ENCODE measurements around the gene RHOBTB3. TPM values are rescaled to one million over a fixed set of nuclear protein-coding genes. Genes with fewer than 3 reads are reported as not detected.

The RHOBTB3 gene
- total RNA-seq, 1 donor from 2014 or later: 75.2 TPM

- no peak for TF ChIP-seq CTCF (IDR thresholded peaks at IDR 0.05)
- no peak overlapping the region for H3K27ac Mint-ChIP-seq (ENCODE audit: unreplicated experiment)
- peaks cover 28% of the 10 kb centered on the region for H3K36me3 Mint-ChIP-seq (ENCODE audit: low read depth)
Measured at GRCh38 chr5:95788493-95788892, 57.4 kb downstream of the RHOBTB3 start.

GRCh38 chr5:95791751-95792150 lies 60.6 kb downstream of the RHOBTB3 start:
- Mint-ChIP-seq H3K36me3 (ENCODE audit: low read depth) (peaks cover 19% of the 10 kb centered on the region), H3K27ac (ENCODE audit: unreplicated experiment) (no peak overlapping the region), H3K9me3 (ENCODE audit: low read depth) (no peaks in the 10 kb centered on the region), H3K27me3 (ENCODE audit: low read depth) (no peaks in the 10 kb centered on the region), H3K4me3 (ENCODE audit: unreplicated experiment) (no peak overlapping the region), H3K4me1 (ENCODE audit: low read depth) (peaks cover 3% of the 10 kb centered on the region)
- no peak for DNase-seq (ENCODE audit: low spot score)
- TF ChIP-seq CTCF (IDR thresholded peaks at IDR 0.05): no peak

More at GRCh38 chr5:95788493-95788892, 57.4 kb downstream of the RHOBTB3 start:
- no peak for DNase-seq (ENCODE audit: low spot score)
- Mint-ChIP-seq H3K4me1 (ENCODE audit: low read depth) (peaks cover 15% of the 10 kb centered on the region), H3K27me3 (ENCODE audit: low read depth) (no peaks in the 10 kb centered on the region), H3K9me3 (ENCODE audit: low read depth) (no peaks in the 10 kb centered on the region), H3K4me3 (ENCODE audit: unreplicated experiment) (no peak overlapping the region)

- no peak for DNase-seq (ENCODE audit: low spot score)
Measured at GRCh38 chr5:95794070-95794516, 63.0 kb downstream of the RHOBTB3 start.

GRCh38 chr5:95797301-95797700 lies 66.2 kb downstream of the RHOBTB3 start:
- no peak for TF ChIP-seq CTCF (IDR thresholded peaks at IDR 0.05)
- no peaks in the 10 kb centered on the region for H3K9me3 Mint-ChIP-seq (ENCODE audit: low read depth)
- peaks cover 6% of the 10 kb centered on the region for H3K4me1 Mint-ChIP-seq (ENCODE audit: low read depth)
- no peaks in the 10 kb centered on the region for H3K27me3 Mint-ChIP-seq (ENCODE audit: low read depth)
- peaks cover 10% of the 10 kb centered on the region for H3K36me3 Mint-ChIP-seq (ENCODE audit: low read depth)
- H3K27ac Mint-ChIP-seq (ENCODE audit: unreplicated experiment): no peak overlapping the region
- no peak overlapping the region for H3K4me3 Mint-ChIP-seq (ENCODE audit: unreplicated experiment)
- DNase-seq (ENCODE audit: low spot score): no peak

More at GRCh38 chr5:95794070-95794516, 63.0 kb downstream of the RHOBTB3 start:
- no peak for TF ChIP-seq CTCF (IDR thresholded peaks at IDR 0.05)
- Mint-ChIP-seq H3K9me3 (ENCODE audit: low read depth) (no peaks in the 10 kb centered on the region), H3K4me1 (ENCODE audit: low read depth) (no peaks in the 10 kb centered on the region), H3K27me3 (ENCODE audit: low read depth) (no peaks in the 10 kb centered on the region), H3K36me3 (ENCODE audit: low read depth) (peaks cover 12% of the 10 kb centered on the region), H3K4me3 (ENCODE audit: unreplicated experiment) (no peak overlapping the region), H3K27ac (ENCODE audit: unreplicated experiment) (no peak overlapping the region)

GRCh38 chr5:95798048-95798447 lies 66.9 kb downstream of the RHOBTB3 start:
- H3K27ac Mint-ChIP-seq (ENCODE audit: unreplicated experiment): no peak overlapping the region
- no peaks in the 10 kb centered on the region for H3K27me3 Mint-ChIP-seq (ENCODE audit: low read depth)
- no peak overlapping the region for H3K4me3 Mint-ChIP-seq (ENCODE audit: unreplicated experiment)
- no peak for TF ChIP-seq CTCF (IDR thresholded peaks at IDR 0.05)
- peaks cover 10% of the 10 kb centered on the region for H3K36me3 Mint-ChIP-seq (ENCODE audit: low read depth)
- DNase-seq (ENCODE audit: low spot score): no peak
- peaks cover 10% of the 10 kb centered on the region for H3K4me1 Mint-ChIP-seq (ENCODE audit: low read depth)
- H3K9me3 Mint-ChIP-seq (ENCODE audit: low read depth): no peaks in the 10 kb centered on the region
